GM12878 (cell line): ENCODE results near the gene TSFM. TPM values are rescaled to one million over a fixed set of nuclear protein-coding genes. Genes with fewer than 3 reads are reported as not detected.

ENCODE experiments used
- BCL3 ChIP-seq: IDR thresholded peaks from 2 replicates; pipeline ENCODE4 v1.6.1; 2011; ENCODE audit warnings: borderline replicate concordance, low read depth, mild to moderate bottlenecking, moderate library complexity, low read length; ENCODE audit not compliant: insufficient read depth, poor library complexity, severe bottlenecking
- BCLAF1 ChIP-seq: fragments of 450-650 bp; IDR thresholded peaks from 2 replicates; pipeline ENCODE4 v1.6.1; 2017; ENCODE audit warnings: antibody characterized with exemption, mild to moderate bottlenecking, moderate library complexity
- BRCA1 ChIP-seq: IDR thresholded peaks from 2 replicates; pipeline ENCODE4 v1.6.1; 2011; ENCODE audit warnings: low read depth, low read length, improper control_type of control experiment
- CBFB ChIP-seq: IDR thresholded peaks from 2 replicates; pipeline ENCODE4 v1.6.1; 2016; ENCODE audit warnings: antibody characterized with exemption, low read depth
- EP300 ChIP-seq, 2 experiments: fragments of 150-350 bp in 1 of 2; IDR thresholded peaks; 2 replicates each; pipeline ENCODE4 v1.6.1; 2011 to 2012; ENCODE audit warnings: low read depth in 2 of 2, low read length in 2 of 2, borderline replicate concordance in 1 of 2, improper control_type of control experiment in 1 of 2, inconsistent platforms in 1 of 2; ENCODE audit not compliant: control insufficient read depth in 1 of 2
- ESRRA ChIP-seq: IDR thresholded peaks from 2 replicates; pipeline ENCODE4 v1.6.1; 2012; ENCODE audit warnings: mild to moderate bottlenecking, low read length, improper control_type of control experiment
- ETV6 ChIP-seq, 2 experiments: fragments of 450-650 bp in 1 of 2; IDR thresholded peaks in 1 of 2; conservative IDR thresholded peaks in 1 of 2; 2 replicates each; pipeline ENCODE4 v1.6.1; 2014; ENCODE audit warnings: antibody characterized with exemption in 1 of 2, borderline replicate concordance in 1 of 2, low read depth in 1 of 2, mild to moderate bottlenecking in 1 of 2, moderate library complexity in 1 of 2
- HSF1 ChIP-seq: fragments of 150-350 bp; IDR thresholded peaks from 2 replicates; pipeline ENCODE4 v1.6.1; 2014; ENCODE audit warnings: mild to moderate bottlenecking, low read depth, low read length
- IKZF2 ChIP-seq, 2 experiments: fragments of 450-650 bp; IDR thresholded peaks; 2 replicates each; pipeline ENCODE4 v1.6.1; 2017; ENCODE audit warnings: mild to moderate bottlenecking in 2 of 2, moderate library complexity in 2 of 2
- IRF3 ChIP-seq: fragments of 450-650 bp; IDR thresholded peaks from 2 replicates; pipeline ENCODE4 v1.6.1; 2014; ENCODE audit warnings: mild to moderate bottlenecking
- JUNB ChIP-seq: IDR thresholded peaks from 2 replicates; pipeline ENCODE4 v1.6.1; 2016; ENCODE audit warnings: antibody characterized with exemption, mild to moderate bottlenecking
- NBN ChIP-seq: fragments of 450-650 bp; IDR thresholded peaks from 2 replicates; pipeline ENCODE4 v1.6.1; 2016
- POU2F2 ChIP-seq: IDR thresholded peaks from 3 replicates; pipeline ENCODE4 v1.6.1; 2011; ENCODE audit warnings: low read depth, mild to moderate bottlenecking, low read length, borderline replicate concordance
- SPI1 ChIP-seq: IDR thresholded peaks from 2 replicates; pipeline ENCODE4 v1.6.1; 2011; ENCODE audit warnings: low read depth, mild to moderate bottlenecking, low read length, moderate library complexity, borderline replicate concordance; ENCODE audit not compliant: insufficient read depth
- YBX1 ChIP-seq: fragments of 450-650 bp; IDR thresholded peaks from 2 replicates; pipeline ENCODE4 v1.6.1; 2016; ENCODE audit warnings: antibody characterized with exemption
- ZBED1 ChIP-seq: IDR thresholded peaks from 2 replicates; pipeline ENCODE4 v1.6.1; 2016; ENCODE audit warnings: borderline replicate concordance
- ZBTB4 ChIP-seq: fragments of 450-650 bp; formaldehyde crosslinking; IDR thresholded peaks from 2 replicates; pipeline ENCODE4 v1.4.0; 2022; ENCODE audit warnings: mild to moderate bottlenecking, moderate library complexity
- ZNF384 ChIP-seq: IDR thresholded peaks from 2 replicates; pipeline ENCODE4 v1.6.1; 2012; ENCODE audit warnings: low read depth, mild to moderate bottlenecking, low read length, improper control_type of control experiment, borderline replicate concordance
- polyA plus RNA-seq, 11 experiments: library from polyadenylated mRNA; depleted of rRNA in 4 of 11; unstranded in 6 of 11; stranded (reverse) in 5 of 11; fragments of >200 nt; fragmentation: Nextera tagmentation in 4 of 11; fragmentation: Illumina TruSeq in 1 of 11; extraction: Ambion mirVana in 4 of 11; extraction: Trizol in 1 of 11; gene quantifications; 1 replicate in 1 of 11; 2 replicates in 10 of 11; pipeline versions ENCODE4 v1.2.1 to v1.2.3, GENCODE V29; 2011 to 2016; ENCODE audit warnings: inconsistent platforms in 2 of 11, missing spikeins in 2 of 11, low read depth in 1 of 11
- total RNA-seq, 4 experiments: library from RNA; depleted of rRNA in 3 of 4; stranded (reverse); fragments of >200 nt in 3 of 4; fragmentation: Illumina TruSeq in 1 of 4; extraction: Trizol in 1 of 4; gene quantifications; 2 replicates each; pipeline versions ENCODE4 v1.2.1 to v1.2.3, GENCODE V29; 2013 to 2021

TSFM gene
- total and polyA plus RNA-seq, 10 of the 15 experiments (the other 5 are each of a cell fraction or from before 2014, with no cell fraction given), result 36.7 to 132 (median 45.6) TPM

- TF ChIP-seq BCLAF1 (no peak), POU2F2 (peak; percentile 26; the same call in 2 of the 3 replicates), NBN (peak; percentile 79; the same call in 1 of the 2 replicates), CBFB (peak; percentile 88; the same call in 1 of the 2 replicates), HSF1 (no peak), BCL3 (no peak), ZBTB4 (no peak), ZBED1 (no peak), BRCA1 (no peak), ETV6 (conservative IDR thresholded peaks at IDR 0.05 in 1 of 2, IDR thresholded peaks at IDR 0.05 in 1 of 2; ENCODE audit: borderline replicate concordance in 1 of 2, low read depth in 1 of 2) (no peak), YBX1 (no peak), IKZF2 (IDR thresholded peaks at IDR 0.05) (peak; percentile 41 to 47; a peak in 2 of 4 replicates), ZNF384 (no peak), EP300 (IDR thresholded peaks at IDR 0.05; ENCODE audit: borderline replicate concordance in 1 of 2, control insufficient read depth in 1 of 2, low read depth in 2 of 2, low read length in 2 of 2) (peak in 1 of 2 experiments; percentile 77; a peak in 2 of 4 replicates), JUNB (peak; percentile 21; the same call in 1 of the 2 replicates), IRF3 (peak; percentile 88), ESRRA (peak; percentile 64; the same call in 1 of the 2 replicates), SPI1 (no peak)
Measured at GRCh38 chr12:57751788-57752667, 30.6 kb upstream of the TSFM start, which contains the start of gene CDK4 (continued).
